HG03378 (cell line): ENCODE results near the gene ANKRD13C.
"Not testable (repeated sequence)": the region's sequence is repeated elsewhere in the genome, so short reads cannot be mapped to it uniquely, and the experiment has no call there.

Source experiments
- ATAC-seq: cut with Tn5 transposase; IDR thresholded peaks from one replicate; pipeline ENCODE4 v1.9.1; 2021; ENCODE audit warnings: mild to moderate bottlenecking, moderate library complexity; ENCODE audit not compliant: unreplicated experiment

The ANKRD13C gene

DNA sequence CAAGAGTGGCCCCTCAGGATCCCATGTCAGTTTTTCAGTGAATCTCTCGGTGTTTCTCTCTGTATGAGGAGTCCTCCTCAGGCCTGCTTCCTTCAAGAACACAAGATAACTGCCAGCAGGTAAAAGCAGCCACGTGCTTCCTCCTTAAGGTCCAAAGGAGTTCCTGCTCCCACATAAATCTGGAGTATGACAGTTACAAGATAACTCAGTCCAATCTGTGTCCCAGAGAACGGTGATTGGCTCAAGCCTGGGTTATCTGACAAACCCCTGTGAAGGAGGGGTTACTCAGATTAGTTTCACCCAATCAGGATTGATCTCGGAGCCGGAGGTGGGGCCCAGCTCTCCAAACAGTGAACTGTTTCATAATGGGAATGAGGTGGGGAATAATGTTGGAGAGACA is 5.8 kb upstream of the ANKRD13C start:
- no peak for ATAC-seq

- ATAC-seq, result peak; percentile 57
These were observed 4.5 kb upstream of the ANKRD13C start for GRCh38 chr1:70358921-70359564.

DNA sequence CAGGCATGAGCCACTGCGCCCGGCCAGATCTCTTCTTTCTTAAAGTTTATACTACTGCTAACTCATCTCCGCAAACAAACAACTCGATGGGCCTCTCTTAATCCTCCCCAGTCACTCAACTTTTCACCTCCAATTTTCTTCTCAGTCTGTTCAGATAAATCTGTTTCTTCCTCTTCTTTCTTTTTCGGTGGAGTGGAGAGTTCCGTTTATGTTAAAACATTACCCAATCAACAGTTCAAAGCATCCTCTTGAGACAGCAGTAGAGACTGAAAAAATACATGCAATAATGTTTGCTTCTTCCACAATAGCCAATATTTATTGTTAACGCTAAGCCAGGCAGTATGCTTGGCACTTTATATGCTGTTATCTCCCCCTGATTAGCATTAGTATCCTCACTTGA is 1.4 kb upstream of the ANKRD13C start:
- no peak for ATAC-seq

- no peak for ATAC-seq
These were observed 537 bp upstream of the ANKRD13C start for GRCh38 chr1:70355111-70355407.

DNA sequence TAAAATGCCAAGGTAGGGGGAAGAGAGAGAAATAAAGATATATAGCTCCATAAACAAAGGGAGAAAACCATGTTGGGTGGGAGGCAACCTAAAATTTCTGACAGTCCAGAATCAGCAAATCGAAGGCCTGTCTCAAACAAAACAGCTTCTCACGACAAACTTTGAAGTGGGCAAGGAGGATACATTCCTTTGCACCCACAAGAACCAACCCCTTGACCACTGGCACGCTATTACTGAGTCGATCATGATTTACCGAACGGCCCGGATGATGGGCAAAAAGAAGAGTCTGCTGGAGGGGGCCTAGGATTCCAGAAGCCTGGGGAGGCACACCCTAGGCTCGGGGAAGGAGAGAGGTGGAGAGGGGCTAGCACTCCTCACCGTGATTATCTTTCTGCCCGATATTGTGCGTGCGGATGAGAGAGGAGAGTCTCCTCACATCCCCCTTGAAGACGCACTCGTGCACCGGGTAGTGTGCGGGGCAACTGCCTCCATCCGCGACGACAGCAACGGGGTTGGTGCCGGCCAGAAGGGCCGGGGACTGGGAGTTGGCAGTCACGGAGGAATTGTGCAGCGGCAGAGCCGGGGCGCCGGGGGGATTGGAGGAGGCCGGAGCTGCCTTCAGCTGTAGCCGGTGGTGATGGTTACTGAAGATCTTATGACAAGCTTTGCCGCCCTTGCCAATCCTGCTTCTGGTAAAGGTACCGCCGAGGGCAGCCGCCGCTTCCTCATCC is 756 bp downstream of the ANKRD13C start:
- ATAC-seq, result peak; percentile 28

- ATAC-seq, result no peak
These were observed 1.5 kb downstream of the ANKRD13C start for GRCh38 chr1:70353044-70353443.

DNA sequence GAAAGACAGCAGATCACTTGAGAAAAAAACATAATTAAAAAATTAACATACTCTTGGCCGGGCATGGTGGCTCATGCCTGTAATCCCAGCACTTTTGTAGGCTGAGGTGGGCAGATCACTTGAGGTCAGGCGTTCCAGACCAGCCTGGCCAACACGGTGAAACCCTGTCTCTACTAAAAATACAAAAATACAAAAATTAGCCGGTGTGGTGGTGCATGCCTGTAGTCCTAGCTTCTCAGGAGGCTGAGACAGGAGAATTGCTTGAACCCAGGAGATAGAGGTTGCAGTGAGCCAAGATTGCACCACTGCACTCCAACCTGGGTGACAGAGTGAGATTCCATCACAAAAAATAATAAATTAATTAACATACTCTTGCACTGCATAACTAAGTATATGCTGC is 4.7 kb downstream of the ANKRD13C start:
- ATAC-seq, result not testable (repeated sequence)

- ATAC-seq, result no peak
These were observed 5.9 kb downstream of the ANKRD13C start for GRCh38 chr1:70348399-70349165.

GRCh38 chr1:70339644-70340043 is 14.9 kb downstream of the ANKRD13C start:
- ATAC-seq, result not testable (repeated sequence)

DNA sequence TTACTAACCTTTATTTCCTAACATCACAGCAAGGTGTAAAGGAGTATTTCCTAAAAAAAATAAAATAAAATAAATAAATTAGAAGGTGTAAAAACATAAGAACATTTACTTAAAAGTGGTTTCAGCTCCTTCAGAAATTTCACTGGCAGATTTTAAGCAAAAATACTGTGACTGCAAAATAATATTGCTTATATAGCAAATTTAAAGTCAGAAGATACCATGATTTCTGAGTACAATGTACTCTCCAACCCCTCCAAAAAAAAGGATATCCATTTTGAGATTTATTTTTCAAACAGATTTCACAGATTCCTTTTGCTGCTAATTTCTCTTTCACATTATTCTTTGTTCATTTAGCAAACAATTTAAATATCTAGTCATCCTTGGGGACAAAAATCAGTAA is 18.5 kb downstream of the ANKRD13C start:
- ATAC-seq, result no peak

DNA sequence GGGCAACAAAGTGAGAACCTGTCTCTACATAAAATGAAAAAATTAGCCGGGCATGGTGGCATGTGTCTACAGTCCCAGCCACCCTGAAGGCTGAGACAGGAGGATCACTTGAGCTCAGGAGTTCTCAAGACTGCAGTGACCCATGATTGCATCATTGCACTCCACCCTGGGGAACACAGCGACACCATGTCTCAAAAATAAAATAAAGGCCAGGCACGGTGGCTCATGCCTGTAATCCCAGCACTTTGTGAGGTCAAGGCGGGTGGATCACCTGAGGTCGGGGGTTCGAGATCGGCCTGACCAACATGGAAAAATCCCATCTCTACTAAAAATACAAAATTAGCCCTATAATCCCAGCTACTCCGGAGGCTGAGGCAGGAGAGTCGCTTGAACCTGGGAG is 20.1 kb downstream of the ANKRD13C start:
- no peak for ATAC-seq

- ATAC-seq, result no peak
These were observed 21.3 kb downstream of the ANKRD13C start for GRCh38 chr1:70333245-70333644.

- no peak for ATAC-seq
These were observed 22.6 kb downstream of the ANKRD13C start for GRCh38 chr1:70331962-70332361.

GRCh38 chr1:70327306-70328076 is 27.0 kb downstream of the ANKRD13C start:
- ATAC-seq, result no peak

DNA sequence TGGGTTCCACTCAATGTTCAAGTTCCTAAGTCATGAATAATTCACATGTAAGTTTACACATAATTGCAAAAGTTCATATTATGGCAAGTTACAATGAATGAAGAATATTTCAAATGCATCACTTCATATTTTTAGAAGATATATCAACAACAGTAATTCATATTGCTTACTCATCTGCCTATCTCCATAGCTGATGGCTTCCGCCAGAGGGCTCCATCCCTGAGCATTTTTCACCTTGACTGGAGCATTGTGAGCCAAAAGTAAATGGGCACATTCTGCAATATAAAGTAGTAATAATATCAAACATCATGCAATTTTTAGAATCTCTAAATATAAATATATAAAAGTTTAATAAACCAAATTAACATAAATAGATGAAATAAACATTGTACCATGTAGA is 29.8 kb downstream of the ANKRD13C start:
- ATAC-seq, result no peak

DNA sequence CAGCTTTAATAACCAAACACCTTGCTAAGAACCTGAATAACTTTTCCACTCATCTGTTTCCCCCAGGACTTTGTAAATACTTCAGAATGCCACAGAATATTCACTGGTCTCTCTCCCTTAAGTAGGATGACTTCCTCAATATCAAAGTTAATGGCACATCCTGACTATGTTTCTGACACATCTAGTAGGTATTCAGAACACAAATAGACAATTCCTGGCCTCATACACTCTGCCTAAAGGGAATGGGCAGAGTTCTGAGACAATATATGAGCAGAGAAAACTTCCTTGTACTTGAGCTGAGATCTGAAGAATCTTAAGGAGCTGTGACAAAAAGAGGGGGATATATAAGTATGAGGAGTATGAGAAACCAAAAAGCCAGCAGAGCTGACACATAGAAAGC is 34.8 kb downstream of the ANKRD13C start:
- no peak for ATAC-seq

GRCh38 chr1:70318191-70318590 is 36.3 kb downstream of the ANKRD13C start:
- no peak for ATAC-seq

DNA sequence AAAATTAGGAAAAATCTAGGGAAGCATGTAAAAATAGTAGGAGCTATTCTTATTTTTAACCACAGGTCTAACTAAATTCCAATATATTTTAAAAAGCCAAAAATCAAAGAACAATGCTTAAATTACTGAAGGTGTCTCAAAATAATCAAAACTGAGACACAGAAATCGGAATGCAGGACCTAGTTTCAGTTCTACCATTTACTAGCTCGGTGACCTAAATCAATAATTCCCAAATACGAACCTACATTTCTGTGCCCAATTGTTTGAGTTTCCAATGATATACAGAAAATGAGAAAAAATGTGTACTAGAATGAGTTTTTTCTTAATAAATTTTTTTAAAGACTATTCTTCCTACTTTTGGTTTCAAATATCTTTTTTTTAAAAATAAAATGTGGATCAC is 37.4 kb downstream of the ANKRD13C start:
- no peak for ATAC-seq

DNA sequence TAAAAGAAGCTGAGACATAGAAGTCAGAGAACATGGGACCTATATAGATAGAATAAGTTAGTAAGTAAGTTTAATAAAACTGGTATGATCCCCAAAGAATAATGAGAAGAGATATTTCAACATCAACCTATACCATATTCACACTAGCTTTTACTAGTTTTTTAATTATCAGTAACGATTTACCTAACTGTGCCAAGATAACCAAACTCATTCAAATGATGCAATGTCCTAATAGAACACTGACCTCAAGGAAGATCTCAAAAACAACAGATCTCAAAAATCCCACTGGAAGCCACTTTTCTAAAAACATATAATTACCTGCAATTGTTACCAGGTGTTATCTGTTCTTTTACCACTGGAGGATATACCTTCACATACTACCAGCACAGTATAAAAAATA is 38.7 kb downstream of the ANKRD13C start:
- no peak for ATAC-seq

DNA sequence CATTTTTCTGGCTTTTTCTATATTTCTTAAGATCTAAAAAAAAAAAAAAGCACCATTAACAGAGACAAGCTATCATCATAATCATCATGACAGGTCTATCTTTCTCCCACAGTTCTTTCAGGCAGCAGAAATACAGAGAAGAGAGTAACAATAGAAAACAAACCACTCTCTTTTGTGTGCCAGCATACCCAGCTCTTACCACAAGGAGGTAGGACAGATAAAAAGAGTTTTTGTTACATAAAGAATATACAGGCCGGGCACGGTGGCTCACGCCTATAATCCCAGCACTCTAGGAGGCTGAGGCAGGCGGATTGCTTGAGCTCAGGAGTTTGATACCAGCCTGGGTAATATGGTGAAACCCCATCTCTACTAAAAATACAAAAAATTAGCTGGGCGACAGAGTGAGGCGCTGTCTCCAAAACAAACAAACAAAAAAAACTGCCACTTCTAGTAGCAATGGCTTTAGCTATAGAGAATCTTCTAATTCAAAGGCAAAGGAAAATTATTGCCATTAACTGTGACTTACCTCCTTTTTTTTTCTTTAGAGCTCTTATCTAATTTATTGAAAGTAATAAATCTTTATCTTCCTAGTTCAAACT is 39.7 kb downstream of the ANKRD13C start:
- no peak for ATAC-seq

- ATAC-seq, result no peak
These were observed 43.2 kb downstream of the ANKRD13C start for GRCh38 chr1:70311369-70311768.
